GOT3 (cell line): ENCODE results near the gene ZG16B.

Experiments
- DNase-seq: peaks from one replicate; lab custom pipeline; 2025; ENCODE audit warnings: mixed read lengths; lab: John Stamatoyannopoulos, UW

The ZG16B gene

GRCh38 chr16:2806286-2806685 is 23.8 kb upstream of the ZG16B start:
- DNase-seq: no peak

- DNase-seq: no peak
Measured at GRCh38 chr16:2808181-2808580, 21.9 kb upstream of the ZG16B start.

- no peak for DNase-seq
Measured at GRCh38 chr16:2809149-2809760, 20.8 kb upstream of the ZG16B start.

- no peak for DNase-seq
Measured at GRCh38 chr16:2810651-2811050, 19.5 kb upstream of the ZG16B start.

- no peak for DNase-seq
Measured at GRCh38 chr16:2811703-2812471, 18.2 kb upstream of the ZG16B start.

GRCh38 chr16:2813771-2814221 is 16.3 kb upstream of the ZG16B start:
- no peak for DNase-seq

GRCh38 chr16:2814551-2815298 is 15.4 kb upstream of the ZG16B start:
- DNase-seq: no peak

- DNase-seq: no peak
Measured at GRCh38 chr16:2815299-2815771, 14.8 kb upstream of the ZG16B start.

- no peak for DNase-seq
Measured at GRCh38 chr16:2816751-2817339, 13.3 kb upstream of the ZG16B start, which contains the start of gene PRSS21. TSS of gene PRSS21 (plus strand) at chr16:2817237. CDS start at chr16:2817269, 32 bp downstream.

GRCh38 chr16:2817340-2818271 is 12.5 kb upstream of the ZG16B start:
- no peak for DNase-seq

- DNase-seq: no peak
Measured at GRCh38 chr16:2818272-2818876, 11.7 kb upstream of the ZG16B start.

GRCh38 chr16:2819179-2819938 is 10.7 kb upstream of the ZG16B start:
- no peak for DNase-seq

GRCh38 chr16:2819939-2820835 is 9.9 kb upstream of the ZG16B start:
- DNase-seq: no peak

- no peak for DNase-seq
Measured at GRCh38 chr16:2820836-2821486, 9.1 kb upstream of the ZG16B start.

- no peak for DNase-seq
Measured at GRCh38 chr16:2821487-2822157, 8.5 kb upstream of the ZG16B start.

GRCh38 chr16:2822158-2822495 is 8.0 kb upstream of the ZG16B start:
- DNase-seq: no peak

- no peak for DNase-seq
Measured at GRCh38 chr16:2822496-2822895, 7.6 kb upstream of the ZG16B start.

- no peak for DNase-seq
Measured at GRCh38 chr16:2824626-2825025, 5.5 kb upstream of the ZG16B start.
